ENCODE data around the gene ALDH18A1. TPM values are rescaled to one million over a fixed set of nuclear protein-coding genes. Genes with fewer than 3 reads are reported as not detected.
"Not testable (repeated sequence)": the region's sequence is repeated elsewhere in the genome, so short reads cannot be mapped to it uniquely, and the experiment has no call there.

The ALDH18A1 gene
- polyA plus RNA-seq, 1 donor from 2014 or later: 45.7 TPM

- Histone ChIP-seq H3K27me3 (ENCODE audit: insufficient read depth, low read depth, low read length) (no peaks in the 10 kb centered on the region), H3K4me2 (ENCODE audit: low read length) (no peak overlapping the region), H3K9me2 (ENCODE audit: insufficient read depth, low read length) (no peaks in the 10 kb centered on the region), H3K36me3 (ENCODE audit: insufficient read depth, low read length) (peaks cover 8% of the 10 kb centered on the region), H3K79me2 (replicated peaks; ENCODE audit: insufficient read depth, low read length) (no peaks in the 10 kb centered on the region), H4K20me1 (ENCODE audit: insufficient read depth) (no peaks in the 10 kb centered on the region), H3K4me3 (ENCODE audit: low read length) (no peak overlapping the region), H3K9me3 (ENCODE audit: low read length) (no peaks in the 10 kb centered on the region), H3K9ac (ENCODE audit: low read length) (no peak overlapping the region), H3K27ac (ENCODE audit: low read length) (no peak overlapping the region), H2AFZ (ENCODE audit: low read depth, low read length) (no peak overlapping the region), H3F3A (ENCODE audit: insufficient read depth, low read length, poor library complexity, severe bottlenecking) (no peaks in the 10 kb centered on the region)
- TF ChIP-seq POLR2AphosphoS5 (IDR thresholded peaks at IDR 0.05): no peak
- TF ChIP-seq EZH2 (IDR thresholded peaks at IDR 0.05; ENCODE audit: borderline replicate concordance, insufficient read depth, low read length, poor library complexity, severe bottlenecking): no peak
- no peak for TF ChIP-seq CTCF (IDR thresholded peaks at IDR 0.05; ENCODE audit: poor library complexity, severe bottlenecking)
- TF ChIP-seq REST (IDR thresholded peaks at IDR 0.05; ENCODE audit: borderline replicate concordance): no peak
- no peak for TF ChIP-seq RAD21 (conservative IDR thresholded peaks at IDR 0.05)
- no peak for TF ChIP-seq SMC3 (conservative IDR thresholded peaks at IDR 0.05; ENCODE audit: poor library complexity)
- no peak for TF ChIP-seq EP300 (conservative IDR thresholded peaks at IDR 0.05; ENCODE audit: poor library complexity, severe bottlenecking)
- TF ChIP-seq MXI1 (conservative IDR thresholded peaks at IDR 0.05; ENCODE audit: poor library complexity, severe bottlenecking): no peak
- no peak for TF ChIP-seq TAF1 (IDR thresholded peaks at IDR 0.05; ENCODE audit: low read depth)
These were observed 19.0 kb upstream of the ALDH18A1 start for GRCh38 chr10:95675403-95676116.

- Histone ChIP-seq H3K27me3 (ENCODE audit: insufficient read depth, low read depth, low read length) (no peaks in the 10 kb centered on the region), H3K4me2 (ENCODE audit: low read length) (no peak overlapping the region), H3F3A (ENCODE audit: insufficient read depth, low read length, poor library complexity, severe bottlenecking) (no peaks in the 10 kb centered on the region), H3K27ac (ENCODE audit: low read length) (no peak overlapping the region), H3K4me3 (ENCODE audit: low read length) (no peak overlapping the region), H3K79me2 (replicated peaks; ENCODE audit: insufficient read depth, low read length) (no peaks in the 10 kb centered on the region), H3K36me3 (ENCODE audit: insufficient read depth, low read length) (peaks cover 8% of the 10 kb centered on the region), H3K9me3 (ENCODE audit: low read length) (no peaks in the 10 kb centered on the region), H3K9ac (ENCODE audit: low read length) (no peak overlapping the region), H3K9me2 (ENCODE audit: insufficient read depth, low read length) (no peaks in the 10 kb centered on the region), H4K20me1 (ENCODE audit: insufficient read depth) (no peaks in the 10 kb centered on the region), H2AFZ (ENCODE audit: low read depth, low read length) (no peak overlapping the region)
- TF ChIP-seq POLR2AphosphoS5 (IDR thresholded peaks at IDR 0.05) (no peak), EZH2 (IDR thresholded peaks at IDR 0.05; ENCODE audit: borderline replicate concordance, insufficient read depth, low read length, poor library complexity, severe bottlenecking) (no peak), SMC3 (conservative IDR thresholded peaks at IDR 0.05; ENCODE audit: poor library complexity) (no peak), CTCF (IDR thresholded peaks at IDR 0.05; ENCODE audit: poor library complexity, severe bottlenecking) (no peak), TAF1 (IDR thresholded peaks at IDR 0.05; ENCODE audit: low read depth) (no peak), REST (IDR thresholded peaks at IDR 0.05; ENCODE audit: borderline replicate concordance) (no peak)
These were observed 18.1 kb upstream of the ALDH18A1 start for GRCh38 chr10:95674643-95675042.

GRCh38 chr10:95672641-95673040 lies 16.1 kb upstream of the ALDH18A1 start:
- not testable (repeated sequence) for H3K27me3 ChIP-seq (ENCODE audit: insufficient read depth, low read depth, low read length); H3K79me2 ChIP-seq (replicated peaks; ENCODE audit: insufficient read depth, low read length); H4K20me1 ChIP-seq (ENCODE audit: insufficient read depth); H3K36me3 ChIP-seq (ENCODE audit: insufficient read depth, low read length); H2AFZ ChIP-seq (ENCODE audit: low read depth, low read length); H3F3A ChIP-seq (ENCODE audit: insufficient read depth, low read length, poor library complexity, severe bottlenecking); H3K9me2 ChIP-seq (ENCODE audit: insufficient read depth, low read length); H3K27ac ChIP-seq (ENCODE audit: low read length); H3K4me2 ChIP-seq (ENCODE audit: low read length); H3K9ac ChIP-seq (ENCODE audit: low read length); H3K4me3 ChIP-seq (ENCODE audit: low read length); H3K9me3 ChIP-seq (ENCODE audit: low read length)

Data from neural cell (in vitro differentiated cells).